HG03139 (cell line): ENCODE measurements around the gene SCN5A.

Experiments
- ATAC-seq: cut with Tn5 transposase; IDR thresholded peaks from one replicate; pipeline ENCODE4 v1.9.1; 2021; ENCODE audit not compliant: unreplicated experiment

SCN5A gene

DNA sequence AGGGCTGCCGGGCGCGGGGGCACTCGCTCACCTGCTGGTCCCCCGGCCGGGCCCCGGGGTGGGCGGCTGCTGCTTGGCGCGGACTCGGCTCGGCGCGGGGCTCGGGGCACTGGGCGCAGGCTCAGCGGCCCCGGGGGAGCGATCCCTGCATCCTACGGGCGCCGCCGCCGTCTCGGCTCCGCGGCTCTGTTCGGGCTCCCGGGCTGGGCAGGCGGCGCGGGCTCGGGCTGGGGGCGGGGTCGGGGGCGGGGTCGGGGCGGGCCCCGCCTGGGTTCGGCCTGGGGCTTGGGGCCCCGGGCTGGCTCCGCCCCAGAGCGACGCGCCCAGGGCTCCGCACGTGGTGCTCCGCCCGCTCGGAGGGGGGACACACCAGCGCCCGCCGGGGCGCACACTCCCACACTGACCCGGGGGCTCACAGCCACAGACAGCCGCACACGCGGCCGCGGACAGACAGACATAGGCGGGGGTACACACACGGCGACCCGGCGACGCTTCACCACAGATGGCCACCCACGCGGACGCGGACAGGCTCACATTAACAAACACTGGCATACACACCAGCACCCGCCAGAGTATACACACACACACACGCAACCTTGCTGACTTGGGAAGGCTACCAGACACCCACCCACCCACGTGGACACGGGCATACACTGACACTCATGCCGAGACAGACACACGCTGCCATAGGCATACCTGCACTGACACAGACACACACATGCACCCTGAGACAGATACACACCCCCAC is at the start of gene SCN5A:
Gene SCN5A, minus strand, starts transcription at position 188 of the 748 bp plus-strand sequence. CDS start 16,380 bp downstream, outside the sequence.
- ATAC-seq = no peak

DNA sequence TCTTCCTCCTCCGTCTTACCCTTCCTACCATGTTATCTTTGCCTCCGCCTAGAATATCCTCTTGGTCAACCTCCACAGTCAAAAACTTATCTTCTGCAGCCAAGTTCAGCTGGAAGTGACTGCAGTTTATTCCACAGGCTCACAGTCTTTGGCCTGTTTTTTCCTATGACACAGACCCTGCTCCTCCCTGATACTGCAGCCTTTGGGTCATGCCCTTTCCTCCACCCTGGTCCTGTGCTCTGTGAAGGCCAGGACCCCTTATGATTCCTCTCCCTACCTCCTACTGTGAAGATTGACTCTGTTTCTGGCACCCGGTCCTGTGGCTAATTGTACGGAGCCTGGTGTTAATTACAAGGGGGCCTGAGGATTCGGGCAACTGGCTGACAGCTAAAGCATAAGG is 49.3 kb upstream of the SCN5A start:
- ATAC-seq = no peak

DNA sequence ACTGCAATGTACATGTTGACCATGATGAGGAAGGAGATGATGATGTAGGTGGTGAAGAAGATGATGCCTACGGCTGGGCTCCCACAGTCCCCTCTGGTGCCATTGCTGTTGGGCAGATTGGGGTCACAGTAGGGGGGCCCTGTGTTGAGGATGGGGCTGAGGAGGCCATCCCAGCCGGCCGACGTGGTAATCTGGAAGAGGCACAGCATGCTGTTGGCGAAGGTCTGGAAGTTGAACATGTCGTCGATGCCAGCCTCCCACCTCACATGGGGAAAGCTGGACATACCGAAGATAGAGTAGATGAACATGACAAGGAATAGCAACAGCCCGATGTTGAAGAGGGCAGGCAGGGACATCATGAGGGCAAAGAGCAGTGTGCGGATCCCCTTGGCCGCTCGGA is 48.6 kb upstream of the SCN5A start:
- no peak for ATAC-seq

DNA sequence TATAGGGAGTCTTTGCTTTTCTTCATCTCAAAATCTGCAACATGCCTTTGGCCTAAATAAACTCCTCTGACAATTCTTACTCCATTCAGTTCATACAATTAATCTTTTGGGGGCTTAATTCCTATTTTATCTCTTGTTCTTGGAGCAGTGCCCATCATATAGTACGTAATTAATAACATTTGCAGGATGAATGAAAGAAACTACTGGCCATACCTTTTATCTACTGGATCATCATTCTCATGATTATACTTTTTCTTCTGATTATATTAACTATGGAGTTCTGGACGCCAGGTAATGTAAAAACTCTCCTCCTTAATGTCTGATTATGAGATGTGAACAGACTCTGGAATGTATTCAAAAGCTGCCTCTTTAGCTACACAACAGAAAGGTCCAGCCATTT is 46.5 kb upstream of the SCN5A start:
- no peak for ATAC-seq

DNA sequence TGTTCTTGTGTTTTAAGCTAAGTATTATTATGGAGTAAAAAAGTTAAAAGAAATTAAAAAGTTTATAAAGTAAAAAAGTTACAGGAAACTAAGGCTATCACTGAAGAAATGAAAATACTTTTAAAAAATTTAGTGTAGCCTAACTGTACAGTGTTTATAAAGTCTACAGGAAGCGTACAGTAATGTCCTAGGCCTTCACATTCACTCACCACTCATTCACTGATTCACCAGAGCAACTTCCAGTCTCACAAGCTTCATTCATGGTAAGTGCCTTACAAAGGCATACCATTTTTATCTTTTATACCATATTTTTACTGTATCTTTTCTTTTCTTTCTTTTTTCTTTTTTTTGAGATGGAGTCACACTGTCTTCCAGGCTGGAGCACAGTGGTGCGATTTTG is 40.7 kb upstream of the SCN5A start:
- no peak for ATAC-seq

DNA sequence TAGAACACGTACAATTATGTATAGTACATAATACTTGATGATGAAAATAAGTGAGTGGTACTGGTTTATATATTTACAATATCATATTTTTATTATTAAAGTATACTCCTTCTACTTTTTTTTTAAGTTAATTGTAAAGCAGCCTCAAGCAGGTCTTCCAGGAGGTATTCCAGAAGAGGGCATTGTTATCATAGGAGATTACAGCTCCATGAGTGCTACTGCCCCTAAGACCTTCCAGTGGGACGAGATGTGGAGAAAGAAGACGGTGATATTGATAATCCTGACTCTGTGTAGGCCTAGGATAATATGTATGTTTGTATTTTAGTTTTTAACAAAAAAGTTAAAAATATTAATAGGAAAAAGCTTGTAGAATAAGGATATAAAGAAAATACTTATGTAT is 40.3 kb upstream of the SCN5A start:
- ATAC-seq = no peak

DNA sequence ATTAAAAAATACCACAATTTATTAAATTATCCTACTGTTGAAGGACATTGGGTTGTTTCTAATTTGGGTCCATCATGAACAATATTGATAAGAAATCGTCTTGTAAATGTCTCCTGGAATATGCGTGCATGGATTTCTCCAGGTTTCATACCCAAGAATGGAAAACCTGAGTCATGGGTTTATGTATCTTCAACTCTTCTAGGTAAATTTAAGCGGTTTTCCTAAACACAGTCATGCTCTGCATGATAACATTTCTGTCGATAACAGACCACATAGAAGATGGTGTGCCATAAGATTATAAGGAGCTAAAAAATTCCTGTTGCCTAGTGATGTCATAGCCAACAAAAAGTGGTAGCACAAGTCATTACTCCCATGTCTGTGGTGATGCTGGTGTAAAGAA is 39.9 kb upstream of the SCN5A start:
- ATAC-seq = no peak

DNA sequence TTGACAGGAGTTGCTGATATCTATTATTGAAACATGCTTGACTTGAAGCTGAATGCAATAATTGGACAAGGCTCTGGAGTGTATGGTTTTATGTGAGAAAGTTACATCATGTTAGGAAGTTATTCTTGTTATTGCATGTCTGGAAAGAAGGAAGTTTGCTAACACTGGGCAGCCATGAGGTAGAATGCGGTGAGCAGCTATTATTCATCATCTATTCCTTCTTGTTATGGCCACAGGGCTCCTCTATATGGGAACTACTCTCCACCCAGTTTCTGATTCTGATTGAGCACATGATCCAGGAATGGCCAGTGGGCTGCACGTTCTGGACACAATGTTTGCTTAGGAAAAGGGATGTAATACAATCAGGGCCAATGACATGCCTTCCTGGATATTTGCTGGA is 37.8 kb upstream of the SCN5A start:
- no peak for ATAC-seq

DNA sequence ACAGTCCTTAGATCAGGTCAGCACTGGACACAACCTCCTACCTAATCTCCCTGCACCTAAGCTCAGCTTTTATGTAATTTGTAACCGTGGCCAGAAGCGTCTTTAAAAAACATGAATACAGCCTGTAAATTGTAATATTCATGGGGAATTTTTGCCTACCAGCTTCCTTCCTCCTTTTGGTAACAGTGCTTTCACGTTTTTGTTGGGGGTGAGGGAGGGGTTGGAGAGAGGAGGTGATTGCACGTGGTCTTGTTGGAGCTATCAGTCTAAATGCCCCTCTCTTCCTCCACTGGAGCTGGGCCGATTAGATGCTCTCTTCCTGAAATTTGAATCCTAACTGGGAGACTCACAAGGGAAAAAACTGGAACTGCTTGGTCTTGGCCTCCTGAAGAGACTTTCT is 35.1 kb upstream of the SCN5A start:
- ATAC-seq = no peak

DNA sequence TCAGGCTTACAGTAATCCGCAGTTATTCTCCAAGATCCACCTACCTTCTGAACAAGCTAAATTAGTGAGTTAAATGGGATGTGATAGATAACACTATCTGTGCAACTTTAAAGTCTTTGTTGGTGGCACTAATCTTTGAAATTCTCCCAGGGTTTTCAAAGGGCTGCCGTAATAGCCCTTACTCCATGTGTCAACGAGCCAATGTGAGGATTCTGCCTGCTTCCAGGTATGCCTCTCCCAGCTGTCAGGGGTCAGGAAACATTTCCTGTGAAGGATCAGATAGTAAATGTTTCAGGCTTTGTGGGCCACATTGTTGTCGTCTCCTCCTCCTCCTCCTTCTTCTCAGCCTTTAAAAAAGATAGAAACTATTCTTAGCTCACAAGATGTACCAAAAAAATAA is 20.2 kb upstream of the SCN5A start:
- ATAC-seq = no peak

DNA sequence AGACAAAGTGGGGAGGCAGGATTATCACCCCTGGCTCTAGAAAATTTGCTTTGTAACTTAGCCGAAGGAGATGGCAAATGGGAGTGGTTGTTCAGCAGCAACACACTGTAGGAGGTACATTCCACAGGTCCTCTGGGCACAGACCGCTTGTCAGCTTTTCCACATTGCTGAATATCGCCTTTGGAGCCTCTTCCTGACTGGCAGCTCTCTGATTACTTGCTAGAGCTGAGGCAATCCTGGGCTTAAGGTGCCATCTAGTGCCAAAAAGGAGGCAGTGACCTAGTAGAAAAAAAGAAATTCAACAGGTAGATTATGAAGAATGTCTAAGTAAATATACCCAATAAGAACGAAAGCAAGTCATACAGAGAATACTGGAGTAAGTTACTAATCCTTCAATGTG is 13.1 kb upstream of the SCN5A start:
- ATAC-seq = no peak

DNA sequence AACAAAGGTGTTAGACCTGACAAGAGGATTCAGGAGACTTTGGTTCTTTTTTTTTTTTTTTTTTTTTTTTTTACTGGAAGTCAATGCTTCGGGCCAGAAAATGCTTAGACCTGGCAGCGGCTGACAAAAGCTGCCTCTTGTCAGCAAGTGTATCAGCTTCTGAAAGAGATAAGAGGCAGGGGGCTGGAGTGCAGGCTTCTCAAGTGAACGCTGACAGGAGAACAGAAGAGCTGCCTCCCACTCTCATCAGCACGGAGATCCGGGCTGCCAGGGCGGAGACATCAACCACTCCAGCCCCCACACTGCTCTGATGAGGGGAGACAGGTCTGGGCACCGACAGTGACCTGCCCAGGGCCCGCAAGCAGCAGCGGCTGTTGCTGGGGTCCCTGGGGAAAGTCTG is 9.4 kb upstream of the SCN5A start:
- no peak for ATAC-seq

DNA sequence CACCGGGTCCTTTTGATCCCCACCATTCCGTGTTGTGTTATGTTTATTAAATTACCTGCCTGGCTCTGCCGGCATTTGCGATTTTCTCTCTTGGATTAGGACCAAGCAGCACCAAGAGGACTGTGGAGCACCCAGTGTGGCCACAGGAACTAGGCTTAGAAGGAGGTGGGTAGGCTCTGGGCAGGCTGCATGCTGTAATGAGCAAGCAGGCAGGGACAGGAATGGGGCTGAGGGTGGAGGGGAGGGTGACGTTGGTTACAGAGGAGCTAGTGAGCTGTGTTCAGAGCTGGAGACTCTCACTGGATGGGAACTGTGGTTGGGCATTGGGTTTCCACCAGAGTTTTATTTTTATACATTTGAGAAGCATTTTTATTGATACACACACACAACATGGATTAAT is 7.9 kb upstream of the SCN5A start:
- ATAC-seq = no peak

DNA sequence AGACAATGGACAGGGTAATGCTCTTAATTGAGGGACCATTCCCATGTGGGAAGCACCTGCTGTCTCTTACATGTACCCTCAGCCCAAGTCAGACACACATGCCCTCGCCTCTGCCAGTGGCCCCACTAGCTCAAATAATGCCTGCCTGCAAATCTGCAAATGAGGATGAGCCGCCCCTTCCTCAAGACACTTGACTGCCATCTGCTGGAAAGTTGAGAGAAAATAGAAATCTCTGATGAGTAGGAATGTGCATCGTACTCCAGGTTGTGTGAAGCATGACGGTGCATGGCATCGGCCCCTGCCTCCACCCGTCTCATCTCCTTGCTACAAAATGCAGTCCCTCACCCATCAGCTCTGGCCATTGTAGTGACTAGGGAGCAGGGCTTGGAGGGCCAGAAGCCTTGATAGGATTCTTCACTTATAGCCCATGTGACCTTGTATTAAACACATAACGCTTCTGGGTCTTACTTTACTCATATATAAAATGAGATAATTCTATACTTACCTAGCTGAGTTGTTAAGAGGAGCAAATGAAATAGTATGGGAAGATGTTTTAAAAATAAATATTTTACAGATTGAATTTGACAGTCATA is 6.3 kb upstream of the SCN5A start:
- no peak for ATAC-seq

DNA sequence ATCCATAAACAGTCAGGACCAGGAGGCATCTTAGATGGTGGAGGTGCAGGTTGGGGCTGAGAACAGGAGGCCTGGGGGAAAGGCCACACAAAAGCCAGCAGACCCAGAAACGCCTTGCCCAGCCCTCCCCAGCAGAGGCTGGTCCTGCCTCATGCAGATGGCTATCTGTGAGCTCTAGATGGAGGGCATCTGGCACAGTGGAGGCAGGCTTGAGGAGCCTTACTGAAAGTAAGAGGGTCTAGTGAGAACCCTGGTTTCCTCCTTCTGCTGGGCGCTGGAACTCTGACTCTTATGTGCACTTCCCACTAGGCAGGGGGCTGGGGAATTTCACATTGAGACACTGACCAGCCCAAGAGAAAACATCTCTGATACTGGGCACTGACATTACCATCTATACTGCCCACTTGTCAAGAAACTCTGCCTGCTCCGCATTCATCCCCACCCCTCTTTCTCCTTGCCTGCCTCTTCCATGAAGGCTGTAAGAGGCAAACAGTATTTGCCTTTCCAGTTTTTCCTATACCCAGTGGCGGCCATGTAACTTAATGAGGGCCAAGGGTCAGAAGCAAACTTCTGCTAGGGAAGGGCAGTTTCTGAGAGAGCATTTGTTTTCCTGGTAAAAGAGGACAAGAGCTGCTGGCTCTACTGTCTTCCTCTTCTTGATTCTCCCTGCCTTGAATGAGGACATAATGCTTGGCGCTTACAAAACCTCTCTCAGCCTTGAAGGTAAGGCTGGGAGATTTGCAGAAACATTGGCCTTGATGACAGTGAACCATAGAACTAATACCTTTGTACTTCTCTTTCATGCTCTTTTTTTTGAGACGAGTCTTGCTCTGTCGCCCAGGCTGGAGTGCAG is 4.4 kb upstream of the SCN5A start:
- no peak for ATAC-seq

DNA sequence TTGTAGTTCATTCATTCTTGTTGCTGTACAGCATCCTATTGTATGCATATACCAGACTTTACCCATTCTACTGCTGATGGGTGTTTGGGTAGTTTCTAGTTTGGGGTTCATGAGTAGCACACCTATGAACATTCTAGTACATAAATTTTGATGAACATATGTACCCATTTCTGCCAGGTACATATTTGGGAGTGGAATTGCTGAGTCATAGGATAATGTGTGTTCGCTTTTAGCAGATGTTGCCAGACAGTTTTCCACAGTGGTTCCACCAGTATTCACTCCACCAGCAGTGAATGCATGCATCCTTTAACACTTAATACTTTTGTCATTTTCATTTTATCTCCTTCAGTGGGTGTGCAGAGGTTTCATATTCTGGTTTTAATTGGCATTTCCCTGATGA is 3.4 kb upstream of the SCN5A start:
- ATAC-seq = no peak

DNA sequence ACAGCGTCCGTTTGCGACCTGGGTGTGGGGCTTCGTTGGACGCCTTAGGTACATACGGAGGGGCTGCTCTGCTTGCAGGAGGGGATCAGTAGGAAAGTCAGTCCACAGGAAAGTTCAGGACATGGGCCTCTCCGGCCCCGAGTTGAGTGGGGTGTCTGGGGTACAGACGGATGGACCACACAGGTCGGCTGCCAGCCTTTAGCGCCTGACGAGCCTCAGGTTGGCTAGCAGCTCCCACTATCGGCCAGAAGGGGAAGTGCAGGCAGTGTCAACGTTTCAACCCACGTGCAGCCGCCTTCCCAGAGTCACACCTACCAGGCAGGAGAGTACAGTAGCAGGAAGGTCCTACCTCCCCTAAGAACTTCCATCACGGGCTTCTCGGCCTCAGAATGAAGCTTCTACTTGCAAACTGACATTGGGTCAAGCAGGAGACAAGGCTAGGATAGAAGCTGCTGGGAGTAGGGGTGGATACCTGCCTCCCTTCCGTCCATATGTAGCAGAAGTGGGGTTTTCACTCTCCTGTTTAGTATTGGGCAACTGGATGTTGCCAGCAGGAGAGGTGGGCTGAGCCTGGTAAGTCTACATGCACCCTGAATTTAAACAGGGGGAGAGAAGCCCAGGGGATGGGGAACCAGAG is 1.8 kb upstream of the SCN5A start:
- no peak for ATAC-seq

DNA sequence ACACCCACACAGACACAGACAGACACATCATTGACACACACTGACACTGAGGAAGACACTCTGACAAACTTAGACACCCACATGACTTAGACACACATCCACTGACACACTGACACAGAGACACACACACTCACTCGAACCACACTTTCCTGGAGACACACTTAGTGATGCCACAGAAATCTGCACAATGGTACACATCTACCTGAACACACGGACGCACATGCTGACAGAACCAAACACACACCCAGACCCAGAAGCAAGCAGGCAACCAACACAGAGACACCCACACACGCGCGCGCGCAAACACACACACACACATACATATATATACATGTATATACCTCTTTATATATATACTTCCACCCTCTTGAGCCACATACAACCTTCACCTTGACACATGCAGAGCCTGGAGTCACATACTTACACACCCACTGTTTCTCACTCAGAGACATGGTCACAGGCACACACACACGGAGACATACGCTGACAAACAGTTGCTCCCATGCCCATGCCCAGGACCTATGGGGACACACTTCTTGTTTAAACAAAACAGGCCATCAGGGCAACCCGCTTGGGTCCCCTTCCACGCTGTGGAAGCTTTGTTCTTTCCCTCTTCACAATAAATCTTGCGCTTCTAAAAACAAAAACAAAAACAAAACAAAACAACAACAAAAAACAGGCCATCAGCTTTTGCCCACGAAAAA is 913 bp upstream of the SCN5A start:
- no peak for ATAC-seq

DNA sequence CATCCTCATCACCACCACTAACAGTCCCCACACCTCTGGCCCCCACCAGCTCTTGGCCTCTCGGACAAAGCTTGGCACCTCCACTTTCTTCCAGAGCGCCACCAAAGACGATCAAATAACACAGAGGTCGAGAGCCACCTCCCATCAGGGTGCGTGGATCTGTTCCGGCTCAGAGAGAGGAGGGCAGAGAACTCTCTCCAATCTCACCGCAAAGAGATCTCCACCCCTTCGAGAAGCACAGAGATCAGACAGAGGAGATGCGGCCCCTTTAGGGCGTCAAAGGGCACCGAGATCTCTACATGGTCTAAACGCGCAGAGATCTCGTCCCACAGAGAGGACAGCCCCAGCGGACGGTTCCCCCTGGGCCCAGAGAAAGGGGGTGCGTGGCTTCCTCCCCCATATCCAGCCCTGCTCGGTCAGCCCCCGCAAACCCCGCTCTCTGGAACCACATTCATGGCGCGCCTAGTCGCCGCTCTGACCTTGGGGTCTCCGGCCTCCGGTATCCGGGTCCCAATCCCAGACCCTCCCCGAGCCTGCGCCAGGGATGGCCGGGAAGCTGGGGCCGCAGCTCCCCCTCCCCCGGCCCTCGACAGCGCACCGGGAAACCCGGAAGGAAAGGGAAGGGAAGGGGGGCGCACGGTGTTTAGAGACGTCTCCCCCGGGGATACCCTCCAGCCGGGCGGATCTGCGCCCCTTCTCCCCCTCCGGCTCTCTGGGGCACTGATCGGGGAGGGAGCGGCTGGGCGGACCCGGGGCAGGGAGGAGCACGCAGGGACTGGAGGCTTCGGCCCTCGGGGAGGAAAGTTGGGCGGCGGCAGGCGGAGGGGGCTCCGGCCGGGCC is 608 bp downstream of the SCN5A start:
- no peak for ATAC-seq

DNA sequence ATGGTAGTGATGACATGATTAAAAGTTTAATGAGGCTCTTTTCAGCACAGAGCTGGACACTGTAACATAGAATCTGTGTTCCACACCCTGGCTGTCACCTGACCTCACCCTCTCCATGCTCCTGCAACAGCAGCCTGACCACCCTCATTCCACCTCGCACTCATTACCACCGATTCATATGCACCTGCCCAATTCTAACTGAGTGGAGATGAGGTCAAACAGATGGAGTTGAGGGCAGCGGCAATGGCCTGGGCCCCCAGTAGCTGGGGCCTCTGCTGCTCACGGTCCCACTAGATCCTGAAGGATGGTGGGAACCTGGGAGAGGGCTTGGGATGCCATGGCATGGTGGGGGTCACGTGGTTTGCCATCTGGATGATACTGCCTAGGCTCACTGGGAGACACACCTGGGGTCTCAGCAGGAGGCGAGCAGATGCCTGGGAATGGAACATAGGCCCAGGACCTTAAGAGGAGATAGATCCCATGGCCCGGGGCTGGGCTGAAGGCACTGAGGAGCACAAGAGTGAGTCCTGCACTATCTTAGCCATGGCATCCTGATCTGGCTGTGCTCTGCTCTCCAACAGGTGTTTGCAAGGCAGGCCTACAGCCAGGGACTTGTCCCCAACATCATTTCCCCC is 1.3 kb downstream of the SCN5A start:
- ATAC-seq = no peak
